ENCODE measurements around the gene ATP11A.

Gene ATP11A

DNA sequence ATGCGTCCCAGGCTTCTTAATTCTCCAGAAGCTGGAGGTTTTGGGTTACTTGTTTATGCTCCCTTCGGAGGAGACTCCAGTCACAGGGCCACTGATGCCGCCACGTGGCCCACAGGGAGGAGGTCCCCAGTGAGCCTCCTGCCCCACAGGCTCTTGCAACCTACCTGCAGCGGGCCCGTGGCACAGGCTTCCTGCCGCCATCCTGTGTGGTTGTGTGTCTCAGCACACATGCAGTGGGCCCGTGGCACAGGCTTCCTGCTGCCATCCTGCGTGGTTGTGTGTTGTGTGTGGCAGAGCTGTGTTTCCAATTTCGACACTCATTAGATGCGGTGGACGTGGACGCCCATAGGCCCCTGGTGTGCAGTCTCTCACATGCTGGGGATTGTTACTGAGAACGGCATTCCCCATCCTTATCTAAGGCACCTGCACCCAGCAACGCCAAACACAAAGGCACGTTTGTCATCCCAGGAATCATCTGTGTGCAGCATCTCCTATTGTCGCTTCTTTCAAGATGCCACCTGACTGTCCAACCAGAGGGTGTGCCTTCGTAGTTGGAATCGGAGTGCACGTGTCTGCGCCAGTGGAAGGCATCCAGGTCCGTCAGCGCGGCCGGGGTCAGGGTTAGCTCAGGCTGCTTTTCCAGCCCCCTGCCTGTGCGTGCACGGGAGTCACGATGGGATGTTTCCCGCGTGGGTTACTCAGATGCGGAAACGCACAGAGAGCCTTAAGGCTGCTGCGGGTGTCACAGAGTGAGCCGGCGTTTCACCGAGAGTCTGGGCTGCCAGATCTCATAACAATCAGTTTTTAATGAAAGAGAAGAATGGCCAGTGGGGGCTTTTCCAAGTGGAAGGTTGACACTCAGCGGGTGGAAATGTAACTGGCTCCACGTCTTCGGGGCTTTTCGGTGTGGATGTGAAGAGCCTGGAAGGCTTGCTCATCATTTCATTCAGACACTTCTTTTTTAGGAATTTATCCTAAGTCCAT lies 119.8 kb downstream of the ATP11A start:
- no peaks in the 10 kb centered on the region for H3K36me3 ChIP-seq (ENCODE audit: insufficient read depth)
- no peaks in the 10 kb centered on the region for H3K27me3 ChIP-seq (ENCODE audit: insufficient read depth, low read depth)
- H3K27ac ChIP-seq: no peak overlapping the region
- TF ChIP-seq, protein P1, sequence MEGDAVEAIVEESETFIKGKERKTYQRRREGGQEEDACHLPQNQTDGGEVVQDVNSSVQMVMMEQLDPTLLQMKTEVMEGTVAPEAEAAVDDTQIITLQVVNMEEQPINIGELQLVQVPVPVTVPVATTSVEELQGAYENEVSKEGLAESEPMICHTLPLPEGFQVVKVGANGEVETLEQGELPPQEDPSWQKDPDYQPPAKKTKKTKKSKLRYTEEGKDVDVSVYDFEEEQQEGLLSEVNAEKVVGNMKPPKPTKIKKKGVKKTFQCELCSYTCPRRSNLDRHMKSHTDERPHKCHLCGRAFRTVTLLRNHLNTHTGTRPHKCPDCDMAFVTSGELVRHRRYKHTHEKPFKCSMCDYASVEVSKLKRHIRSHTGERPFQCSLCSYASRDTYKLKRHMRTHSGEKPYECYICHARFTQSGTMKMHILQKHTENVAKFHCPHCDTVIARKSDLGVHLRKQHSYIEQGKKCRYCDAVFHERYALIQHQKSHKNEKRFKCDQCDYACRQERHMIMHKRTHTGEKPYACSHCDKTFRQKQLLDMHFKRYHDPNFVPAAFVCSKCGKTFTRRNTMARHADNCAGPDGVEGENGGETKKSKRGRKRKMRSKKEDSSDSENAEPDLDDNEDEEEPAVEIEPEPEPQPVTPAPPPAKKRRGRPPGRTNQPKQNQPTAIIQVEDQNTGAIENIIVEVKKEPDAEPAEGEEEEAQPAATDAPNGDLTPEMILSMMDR (conservative IDR thresholded peaks at IDR 0.05; ENCODE audit: low read depth, low read length): no peak
- H3K4me1 ChIP-seq (ENCODE audit: low read depth, poor library complexity, severe bottlenecking): peaks cover 7% of the 10 kb centered on the region
- H3K4me3 ChIP-seq (IDR thresholded peaks at IDR 0.05; ENCODE audit: insufficient read depth, low read depth, low read length): no peak overlapping the region
- no peak overlapping the region for H2AFZ ChIP-seq (ENCODE audit: low read depth)
- H3K4me2 ChIP-seq: no peak overlapping the region
- H3K79me2 ChIP-seq (ENCODE audit: insufficient read depth, low read depth): no peaks in the 10 kb centered on the region
- H3K9ac ChIP-seq: no peak overlapping the region
- H4K20me1 ChIP-seq (ENCODE audit: insufficient read depth): no peaks in the 10 kb centered on the region; the same call in 1 of the 2 replicates

DNA sequence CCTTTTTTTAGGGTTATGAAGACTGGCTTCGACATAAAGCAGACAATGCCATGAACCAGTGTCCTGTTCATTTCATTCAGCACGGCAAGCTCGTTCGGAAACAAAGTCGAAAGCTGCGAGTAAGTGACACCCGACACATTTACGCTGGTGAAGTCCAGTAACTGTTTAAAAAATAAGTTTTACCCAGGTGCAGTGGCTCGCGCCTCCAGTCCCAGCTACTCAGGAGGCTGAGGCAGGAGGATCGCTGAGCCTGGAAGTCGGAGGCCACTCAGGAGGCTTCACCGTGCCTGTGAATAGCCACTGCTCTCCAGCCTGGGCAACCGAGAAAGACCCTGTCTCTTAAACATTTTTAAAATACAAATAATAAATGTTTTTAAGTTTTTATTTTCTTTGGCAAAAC lies 120.8 kb downstream of the ATP11A start:
- Histone ChIP-seq H3K4me1 (ENCODE audit: low read depth, poor library complexity, severe bottlenecking) (no peaks in the 10 kb centered on the region), H3K4me3 (IDR thresholded peaks at IDR 0.05; ENCODE audit: insufficient read depth, low read depth, low read length) (no peak overlapping the region), H3K9ac (no peak overlapping the region), H3K4me2 (no peak overlapping the region), H3K27me3 (ENCODE audit: insufficient read depth, low read depth) (no peaks in the 10 kb centered on the region), H3K36me3 (ENCODE audit: insufficient read depth) (no peaks in the 10 kb centered on the region), H4K20me1 (ENCODE audit: insufficient read depth) (no peaks in the 10 kb centered on the region), H3K79me2 (ENCODE audit: insufficient read depth, low read depth) (no peaks in the 10 kb centered on the region), H3K27ac (no peak overlapping the region), H2AFZ (ENCODE audit: low read depth) (no peak overlapping the region)
- TF ChIP-seq, protein P1 (conservative IDR thresholded peaks at IDR 0.05; ENCODE audit: low read depth, low read length): no peak

DNA sequence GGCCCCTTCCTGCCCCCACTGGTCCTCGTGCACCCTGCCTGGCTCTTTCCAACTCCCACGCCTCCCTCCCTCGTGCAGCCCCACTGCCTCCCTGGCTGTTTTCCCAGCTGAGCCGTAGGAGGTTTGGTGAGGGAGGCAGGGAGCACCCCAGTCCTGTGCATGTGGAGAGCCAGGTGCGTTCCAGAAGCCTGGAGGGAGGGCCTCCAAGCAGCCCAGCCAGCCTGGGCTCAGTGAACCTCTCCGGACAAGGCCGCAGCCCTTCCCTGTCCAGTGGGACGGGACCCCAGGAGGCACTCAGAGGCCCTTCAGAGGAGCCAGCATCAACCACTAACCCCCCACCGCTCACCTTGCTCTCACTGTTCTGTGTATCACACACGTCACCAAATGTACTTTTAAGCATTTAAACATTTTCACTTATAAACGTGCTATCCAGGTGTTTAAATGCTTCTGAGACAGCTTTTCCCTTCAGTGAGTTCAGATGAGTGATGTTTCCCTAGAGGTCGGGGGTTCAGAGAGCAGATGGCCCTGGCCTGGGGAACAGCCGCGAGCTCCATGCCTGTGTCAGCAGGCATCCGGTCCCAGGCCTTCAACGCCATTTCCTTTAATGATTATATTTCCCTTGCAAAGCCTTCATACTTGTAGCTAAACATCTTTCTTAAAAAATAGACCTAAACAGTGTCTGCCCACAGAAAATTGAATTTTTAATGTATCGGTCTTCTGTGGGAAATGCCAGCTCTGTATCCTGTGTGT lies 122.6 kb downstream of the ATP11A start:
- no peak overlapping the region for H3K27ac ChIP-seq
- no peak overlapping the region for H3K9ac ChIP-seq
- H3K27me3 ChIP-seq (ENCODE audit: insufficient read depth, low read depth): no peaks in the 10 kb centered on the region
- no peaks in the 10 kb centered on the region for H3K4me1 ChIP-seq (ENCODE audit: low read depth, poor library complexity, severe bottlenecking)
- no peak overlapping the region for H3K4me3 ChIP-seq (IDR thresholded peaks at IDR 0.05; ENCODE audit: insufficient read depth, low read depth, low read length)
- H3K79me2 ChIP-seq (ENCODE audit: insufficient read depth, low read depth): no peaks in the 10 kb centered on the region
- no peak overlapping the region for H3K4me2 ChIP-seq
- TF ChIP-seq, protein P1 (conservative IDR thresholded peaks at IDR 0.05; ENCODE audit: low read depth, low read length): no peak
- H3K36me3 ChIP-seq (ENCODE audit: insufficient read depth): no peaks in the 10 kb centered on the region
- no peak overlapping the region for H2AFZ ChIP-seq (ENCODE audit: low read depth)
- no peaks in the 10 kb centered on the region for H4K20me1 ChIP-seq (ENCODE audit: insufficient read depth)

DNA sequence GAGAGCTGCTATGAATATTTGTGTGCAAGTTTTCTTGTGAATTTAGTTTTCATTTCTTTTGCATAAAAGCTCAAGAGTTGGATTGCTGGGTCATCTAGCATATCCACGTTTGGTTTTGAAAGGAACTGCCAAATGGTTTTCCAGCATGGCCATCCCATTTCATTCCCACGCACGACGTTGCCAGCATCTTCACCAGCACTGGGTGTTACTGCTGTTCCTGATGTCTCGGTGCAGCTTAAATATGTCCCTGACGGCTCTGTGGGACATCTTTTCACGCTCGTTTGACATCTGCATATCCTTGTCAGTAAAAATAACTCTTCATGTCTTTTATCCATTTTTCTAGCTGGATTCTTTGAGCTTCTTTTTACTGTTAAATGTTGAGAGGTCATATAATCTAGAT lies 123.7 kb downstream of the ATP11A start:
- Histone ChIP-seq H3K36me3 (ENCODE audit: insufficient read depth) (no peaks in the 10 kb centered on the region), H3K9ac (no peak overlapping the region), H3K4me1 (ENCODE audit: low read depth, poor library complexity, severe bottlenecking) (no peaks in the 10 kb centered on the region), H3K27ac (no peak overlapping the region), H2AFZ (ENCODE audit: low read depth) (no peak overlapping the region), H3K79me2 (ENCODE audit: insufficient read depth, low read depth) (no peaks in the 10 kb centered on the region), H4K20me1 (ENCODE audit: insufficient read depth) (no peaks in the 10 kb centered on the region), H3K4me3 (IDR thresholded peaks at IDR 0.05; ENCODE audit: insufficient read depth, low read depth, low read length) (no peak overlapping the region), H3K4me2 (no peak overlapping the region), H3K27me3 (ENCODE audit: insufficient read depth, low read depth) (no peaks in the 10 kb centered on the region)
- TF ChIP-seq, protein P1 (conservative IDR thresholded peaks at IDR 0.05; ENCODE audit: low read depth, low read length): no peak
